Peyer's patch (tissue), 4 donors: Measurements from ENCODE around the gene KAZN.

Experiments used
- POLR2A ChIP-seq, 2 donors: fragments of 450-650 bp; IDR thresholded peaks; one replicate each; pipeline ENCODE4 v1.5.1; 2017; ENCODE audit warnings: antibody characterized with exemption in 2 of 2, mild to moderate bottlenecking in 2 of 2, moderate library complexity in 2 of 2
- TF ChIP-seq, protein P1 (sequence below), 6 experiments: fragments of 450-650 bp in 4 of 6; fragments of 200-600 bp in 2 of 6; sonication (generic) in 1 of 6; IDR thresholded peaks; one replicate each; pipeline ENCODE4 v1.5.1; 2017 to 2019; ENCODE audit warnings: antibody characterized with exemption in 6 of 6, mild to moderate bottlenecking in 3 of 6, moderate library complexity in 1 of 6

DNA sequence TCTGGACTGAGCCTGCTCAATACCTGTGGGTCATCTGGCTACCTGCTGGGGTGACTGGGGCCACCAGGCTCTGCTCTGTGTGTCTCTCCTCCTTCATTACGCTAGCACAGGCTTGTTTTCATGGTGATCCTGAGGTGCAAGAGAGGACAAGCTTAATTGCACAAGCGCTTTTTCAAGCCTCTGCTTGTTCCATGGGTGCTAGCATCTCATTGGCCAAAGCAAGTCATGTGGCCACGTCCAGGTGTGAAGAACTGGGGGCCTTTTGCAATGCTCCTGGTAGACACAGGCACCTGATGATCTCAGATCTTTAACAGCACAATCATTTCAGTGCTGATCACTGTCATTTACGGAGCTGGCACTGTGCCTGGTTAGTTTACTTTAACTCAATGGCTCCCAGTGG lies 114.6 kb downstream of the KAZN start:
- TF ChIP-seq, protein P1, sequence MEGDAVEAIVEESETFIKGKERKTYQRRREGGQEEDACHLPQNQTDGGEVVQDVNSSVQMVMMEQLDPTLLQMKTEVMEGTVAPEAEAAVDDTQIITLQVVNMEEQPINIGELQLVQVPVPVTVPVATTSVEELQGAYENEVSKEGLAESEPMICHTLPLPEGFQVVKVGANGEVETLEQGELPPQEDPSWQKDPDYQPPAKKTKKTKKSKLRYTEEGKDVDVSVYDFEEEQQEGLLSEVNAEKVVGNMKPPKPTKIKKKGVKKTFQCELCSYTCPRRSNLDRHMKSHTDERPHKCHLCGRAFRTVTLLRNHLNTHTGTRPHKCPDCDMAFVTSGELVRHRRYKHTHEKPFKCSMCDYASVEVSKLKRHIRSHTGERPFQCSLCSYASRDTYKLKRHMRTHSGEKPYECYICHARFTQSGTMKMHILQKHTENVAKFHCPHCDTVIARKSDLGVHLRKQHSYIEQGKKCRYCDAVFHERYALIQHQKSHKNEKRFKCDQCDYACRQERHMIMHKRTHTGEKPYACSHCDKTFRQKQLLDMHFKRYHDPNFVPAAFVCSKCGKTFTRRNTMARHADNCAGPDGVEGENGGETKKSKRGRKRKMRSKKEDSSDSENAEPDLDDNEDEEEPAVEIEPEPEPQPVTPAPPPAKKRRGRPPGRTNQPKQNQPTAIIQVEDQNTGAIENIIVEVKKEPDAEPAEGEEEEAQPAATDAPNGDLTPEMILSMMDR (IDR thresholded peaks at IDR 0.05), result no peak
- TF ChIP-seq POLR2A (IDR thresholded peaks at IDR 0.05), result no peak
